ENCODE measurements around the gene PLA2G4A.

PLA2G4A gene

DNA sequence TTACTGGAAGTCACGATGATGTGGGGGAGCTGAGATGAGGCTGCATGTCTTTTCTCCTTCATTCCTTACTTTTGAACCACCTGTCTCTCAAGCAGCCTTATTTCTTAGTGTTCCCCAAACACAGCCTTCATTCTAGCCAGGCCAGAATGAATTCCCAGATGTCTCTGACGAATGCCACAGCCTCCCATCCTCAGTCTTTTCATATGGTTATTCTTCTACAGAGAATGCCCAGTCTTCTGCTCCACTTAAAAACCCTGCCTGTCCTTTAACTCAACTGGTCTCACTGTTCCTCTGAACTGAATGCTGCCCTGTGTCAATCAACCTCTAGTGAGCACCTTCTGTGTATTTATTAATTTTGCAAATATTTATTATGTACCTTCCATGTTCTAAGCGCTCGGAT lies 156.2 kb downstream of the PLA2G4A start:
- TF ChIP-seq, protein P1, sequence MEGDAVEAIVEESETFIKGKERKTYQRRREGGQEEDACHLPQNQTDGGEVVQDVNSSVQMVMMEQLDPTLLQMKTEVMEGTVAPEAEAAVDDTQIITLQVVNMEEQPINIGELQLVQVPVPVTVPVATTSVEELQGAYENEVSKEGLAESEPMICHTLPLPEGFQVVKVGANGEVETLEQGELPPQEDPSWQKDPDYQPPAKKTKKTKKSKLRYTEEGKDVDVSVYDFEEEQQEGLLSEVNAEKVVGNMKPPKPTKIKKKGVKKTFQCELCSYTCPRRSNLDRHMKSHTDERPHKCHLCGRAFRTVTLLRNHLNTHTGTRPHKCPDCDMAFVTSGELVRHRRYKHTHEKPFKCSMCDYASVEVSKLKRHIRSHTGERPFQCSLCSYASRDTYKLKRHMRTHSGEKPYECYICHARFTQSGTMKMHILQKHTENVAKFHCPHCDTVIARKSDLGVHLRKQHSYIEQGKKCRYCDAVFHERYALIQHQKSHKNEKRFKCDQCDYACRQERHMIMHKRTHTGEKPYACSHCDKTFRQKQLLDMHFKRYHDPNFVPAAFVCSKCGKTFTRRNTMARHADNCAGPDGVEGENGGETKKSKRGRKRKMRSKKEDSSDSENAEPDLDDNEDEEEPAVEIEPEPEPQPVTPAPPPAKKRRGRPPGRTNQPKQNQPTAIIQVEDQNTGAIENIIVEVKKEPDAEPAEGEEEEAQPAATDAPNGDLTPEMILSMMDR (IDR thresholded peaks at IDR 0.05; ENCODE audit: low read depth, low read length) = no peak
- no peak for DNase-seq (ENCODE audit: extremely low read depth, low read depth)

DNA sequence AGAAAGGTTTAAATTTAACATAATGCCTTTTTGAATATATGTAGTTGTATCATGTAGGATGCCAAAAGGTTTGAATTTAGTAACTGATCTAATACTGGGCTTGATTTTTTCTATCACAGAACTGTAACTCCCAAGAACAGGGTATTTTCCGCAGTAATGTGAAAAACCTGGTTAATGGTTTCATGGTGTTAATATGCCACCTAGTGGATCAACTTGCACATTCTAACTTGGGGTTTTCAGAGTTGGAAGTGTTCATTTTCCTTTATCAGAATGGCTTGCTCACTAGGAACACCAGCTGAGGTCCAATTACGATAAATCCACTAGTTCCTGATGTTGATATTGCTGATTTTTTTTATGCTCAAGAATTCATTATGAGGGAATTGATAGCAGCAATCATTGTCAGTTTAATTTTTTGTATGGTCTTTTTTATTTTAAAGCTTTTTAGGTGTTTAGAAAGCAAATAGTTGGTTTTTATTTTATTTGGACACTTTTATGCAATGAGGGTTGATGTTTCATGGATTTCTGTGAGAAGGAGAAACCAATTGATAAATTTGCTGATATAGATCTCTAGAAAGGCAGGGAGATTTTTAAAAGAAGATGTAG lies 157.2 kb downstream of the PLA2G4A start:
- TF ChIP-seq, protein P1 (IDR thresholded peaks at IDR 0.05; ENCODE audit: low read depth, low read length) = peak; percentile 68
- DNase-seq (ENCODE audit: extremely low read depth, low read depth) = no peak

DNA sequence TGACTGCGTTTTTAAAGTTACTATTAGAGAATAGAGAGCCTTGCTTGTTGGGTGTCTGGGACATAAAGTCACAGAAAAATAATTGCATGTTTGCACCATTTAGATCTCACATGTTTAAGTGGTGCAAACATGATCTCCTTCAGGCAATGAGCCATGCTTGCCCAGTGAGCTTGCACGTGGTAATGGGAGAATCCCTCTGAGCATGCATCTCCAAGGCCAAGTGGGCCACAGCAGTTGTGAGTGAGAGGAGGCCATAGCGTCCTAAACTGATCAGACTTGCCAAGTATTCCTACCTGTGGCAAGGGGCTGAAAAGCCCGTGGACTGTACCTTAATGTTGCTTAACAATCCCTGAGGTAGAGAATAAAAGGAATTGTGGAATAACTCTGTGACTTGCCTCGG lies 158.3 kb downstream of the PLA2G4A start:
- TF ChIP-seq, protein P1 (IDR thresholded peaks at IDR 0.05; ENCODE audit: low read depth, low read length) = no peak
- no peak for DNase-seq (ENCODE audit: extremely low read depth, low read depth)

DNA sequence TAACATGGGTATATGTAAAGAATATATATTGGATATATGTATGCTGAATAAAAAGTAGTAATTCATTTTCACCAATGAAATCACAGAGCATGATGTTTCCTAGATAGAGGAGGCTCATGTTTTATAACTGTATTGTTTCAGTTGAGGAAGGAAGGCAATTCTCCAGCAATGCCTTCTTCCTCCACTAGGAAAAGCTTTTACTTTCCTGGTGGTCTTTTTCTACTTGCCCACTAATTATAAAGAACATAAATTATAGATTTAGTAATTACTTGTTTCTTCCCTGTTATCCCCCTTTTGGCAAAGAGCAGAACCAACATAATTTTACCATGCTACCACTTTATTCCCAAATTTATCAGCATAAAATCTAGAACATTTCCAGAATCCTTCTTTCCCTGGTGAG lies 159.0 kb downstream of the PLA2G4A start:
- TF ChIP-seq, protein P1 (IDR thresholded peaks at IDR 0.05; ENCODE audit: low read depth, low read length) = no peak
- DNase-seq (ENCODE audit: extremely low read depth, low read depth) = no peak

DNA sequence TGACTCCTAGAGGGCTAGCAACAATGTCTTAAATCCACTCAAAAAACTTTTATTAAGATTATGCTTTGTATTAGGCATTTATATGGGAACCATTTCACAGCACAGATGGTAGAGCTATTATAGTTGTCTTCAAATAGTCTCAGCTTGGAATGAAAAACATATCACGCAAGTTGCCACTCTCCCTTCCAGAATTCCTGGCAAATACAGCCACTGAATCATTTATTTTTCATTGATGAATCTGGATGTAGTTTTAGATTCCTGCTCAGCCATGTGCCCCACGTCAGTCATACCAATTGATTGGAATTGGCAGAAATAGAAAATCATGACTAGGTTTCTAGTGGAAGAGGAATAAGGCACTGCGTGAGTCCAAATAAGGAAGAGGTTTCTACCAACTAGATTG lies 165.2 kb downstream of the PLA2G4A start:
- TF ChIP-seq, protein P1 (IDR thresholded peaks at IDR 0.05; ENCODE audit: low read depth, low read length) = no peak
- DNase-seq (ENCODE audit: extremely low read depth, low read depth) = no peak

DNA sequence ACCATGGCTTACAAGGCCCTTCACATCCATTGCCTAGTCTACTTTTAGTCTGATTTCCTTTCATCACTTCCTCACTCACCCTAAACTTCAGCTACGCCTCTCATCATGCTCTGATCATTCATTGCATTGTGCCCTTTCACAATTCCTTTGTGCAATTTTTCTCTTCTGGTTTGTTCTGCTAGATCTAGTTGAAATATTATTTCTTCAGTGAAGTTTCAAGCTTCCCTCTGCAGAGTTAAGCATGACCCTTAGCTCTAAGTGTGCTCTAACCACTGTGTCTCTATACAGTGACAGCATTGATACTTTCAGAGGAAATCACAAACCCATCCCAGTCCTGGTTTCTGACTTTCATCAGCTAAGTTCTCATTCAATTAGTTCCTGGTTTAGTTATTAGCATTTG lies 166.1 kb downstream of the PLA2G4A start:
- TF ChIP-seq, protein P1 (IDR thresholded peaks at IDR 0.05; ENCODE audit: low read depth, low read length) = no peak
- DNase-seq (ENCODE audit: extremely low read depth, low read depth) = no peak

DNA sequence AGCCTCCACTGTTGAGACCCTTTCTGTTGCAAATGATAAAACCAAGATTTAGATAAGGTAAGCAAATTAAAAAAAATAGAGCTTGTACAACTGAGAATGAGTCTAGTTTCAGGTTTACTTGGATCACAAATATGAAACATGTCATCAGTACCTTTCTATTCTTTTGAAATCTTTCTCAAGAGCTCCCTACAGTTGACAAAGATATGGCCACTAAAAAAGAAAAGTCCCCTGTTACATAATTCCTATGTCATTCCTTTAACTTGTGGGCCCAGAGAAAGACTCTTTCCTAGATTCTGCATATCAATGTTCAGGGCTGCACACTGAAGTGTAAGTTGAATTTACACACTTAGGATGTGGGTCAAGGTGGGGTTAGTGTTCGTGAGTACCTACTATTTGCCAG lies 168.1 kb downstream of the PLA2G4A start:
- DNase-seq (ENCODE audit: extremely low read depth, low read depth) = no peak
- TF ChIP-seq, protein P1 (IDR thresholded peaks at IDR 0.05; ENCODE audit: low read depth, low read length) = no peak
